Measurements from ENCODE around the gene FUCA2. TPM values are rescaled to one million over a fixed set of nuclear protein-coding genes. Genes with fewer than 3 reads are reported as not detected.
A peak's percentile ranks its signal among the peaks of the same experiment; 100 is the strongest.

Gene FUCA2
- total RNA-seq, 4 donors from 2014 or later = 17.6 to 27.5 (median 25.8) TPM

GRCh38 chr6:143522039-143522600 lies 10.6 kb upstream of the FUCA2 start:
- H3K4me1 ChIP-seq = no peaks in the 10 kb centered on the region
- no peaks in the 10 kb centered on the region for H3K27me3 ChIP-seq
- intact Hi-C loops (cut with DNase I) = no loop called here
- no peaks in the 10 kb centered on the region for H3K36me3 ChIP-seq
- 92% methylated on average over 8 of the region's 8 CpGs for WGBS
- H3K27ac ChIP-seq (replicated peaks in 1 of 4) = no peak overlapping the region
- TF ChIP-seq POLR2AphosphoS5 (IDR thresholded peaks at IDR 0.05) (no peak), POLR2A (IDR thresholded peaks at IDR 0.05; ENCODE audit: low read depth) (no peak), EP300 (IDR thresholded peaks at IDR 0.05) (no peak), CTCF (IDR thresholded peaks at IDR 0.05) (no peak)
- no peaks in the 10 kb centered on the region for H3K9me3 ChIP-seq
- no peak for DNase-seq (ENCODE audit: extremely low spot score)
- H3K4me3 ChIP-seq = no peak overlapping the region

- no peak for TF ChIP-seq CTCF (IDR thresholded peaks at IDR 0.05)
- no peak for TF ChIP-seq POLR2A (IDR thresholded peaks at IDR 0.05; ENCODE audit: low read depth)
- no peak for TF ChIP-seq EP300 (IDR thresholded peaks at IDR 0.05)
- TF ChIP-seq POLR2AphosphoS5 (IDR thresholded peaks at IDR 0.05) = no peak
Measured at GRCh38 chr6:143517447-143517773, 5.9 kb upstream of the FUCA2 start.

GRCh38 chr6:143516690-143517446 lies 5.3 kb upstream of the FUCA2 start:
- no peak overlapping the region for H3K27ac ChIP-seq (replicated peaks in 1 of 4)
- 65% methylated on average over 2 of the region's 2 CpGs for WGBS
- H3K4me1 ChIP-seq = peaks cover 8 to 20% (median 18%) of the 10 kb centered on the region in 4 donors
- TF ChIP-seq POLR2AphosphoS5 (IDR thresholded peaks at IDR 0.05) (no peak), EP300 (IDR thresholded peaks at IDR 0.05) (no peak), POLR2A (IDR thresholded peaks at IDR 0.05; ENCODE audit: low read depth) (no peak), CTCF (IDR thresholded peaks at IDR 0.05) (no peak)
- H3K9me3 ChIP-seq = no peaks in the 10 kb centered on the region
- intact Hi-C loops (cut with DNase I) = no loop called here
- H3K27me3 ChIP-seq = no peaks in the 10 kb centered on the region
- no peak for DNase-seq (ENCODE audit: extremely low spot score)
- no peak overlapping the region for H3K4me3 ChIP-seq
- H3K36me3 ChIP-seq = no peaks in the 10 kb centered on the region

More at GRCh38 chr6:143517447-143517773, 5.9 kb upstream of the FUCA2 start:
- WGBS = 69% methylated on average over 3 of the region's 3 CpGs
- H3K27me3 ChIP-seq = no peaks in the 10 kb centered on the region
- no peaks in the 10 kb centered on the region for H3K9me3 ChIP-seq
- H3K4me3 ChIP-seq = no peak overlapping the region
- peaks cover 7 to 15% (median 14%) of the 10 kb centered on the region in 4 donors for H3K4me1 ChIP-seq
- H3K27ac ChIP-seq (replicated peaks in 1 of 4) = no peak overlapping the region
- intact Hi-C loops (cut with DNase I) = no loop called here
- no peaks in the 10 kb centered on the region for H3K36me3 ChIP-seq
- no peak for DNase-seq (ENCODE audit: extremely low spot score)

- no peaks in the 10 kb centered on the region for H3K27me3 ChIP-seq
- 95% methylated on average over 7 of the region's 7 CpGs for WGBS
- peaks cover 11 to 25% (median 22%) of the 10 kb centered on the region in 4 donors for H3K4me1 ChIP-seq
- no peak for DNase-seq (ENCODE audit: extremely low spot score)
- H3K36me3 ChIP-seq = no peaks in the 10 kb centered on the region
- H3K9me3 ChIP-seq = no peaks in the 10 kb centered on the region
- H3K4me3 ChIP-seq = no peak overlapping the region
- no peak for TF ChIP-seq CTCF (IDR thresholded peaks at IDR 0.05)
- no peak for TF ChIP-seq POLR2AphosphoS5 (IDR thresholded peaks at IDR 0.05)
- H3K27ac ChIP-seq (replicated peaks in 1 of 4) = peak overlapping the region in 1 of 4 donors; percentile 40
- intact Hi-C loops (cut with DNase I) = no loop called here
Measured at GRCh38 chr6:143515766-143516355, 4.3 kb upstream of the FUCA2 start.
